ENCODE measurements around the gene TPSG1.

DNA sequence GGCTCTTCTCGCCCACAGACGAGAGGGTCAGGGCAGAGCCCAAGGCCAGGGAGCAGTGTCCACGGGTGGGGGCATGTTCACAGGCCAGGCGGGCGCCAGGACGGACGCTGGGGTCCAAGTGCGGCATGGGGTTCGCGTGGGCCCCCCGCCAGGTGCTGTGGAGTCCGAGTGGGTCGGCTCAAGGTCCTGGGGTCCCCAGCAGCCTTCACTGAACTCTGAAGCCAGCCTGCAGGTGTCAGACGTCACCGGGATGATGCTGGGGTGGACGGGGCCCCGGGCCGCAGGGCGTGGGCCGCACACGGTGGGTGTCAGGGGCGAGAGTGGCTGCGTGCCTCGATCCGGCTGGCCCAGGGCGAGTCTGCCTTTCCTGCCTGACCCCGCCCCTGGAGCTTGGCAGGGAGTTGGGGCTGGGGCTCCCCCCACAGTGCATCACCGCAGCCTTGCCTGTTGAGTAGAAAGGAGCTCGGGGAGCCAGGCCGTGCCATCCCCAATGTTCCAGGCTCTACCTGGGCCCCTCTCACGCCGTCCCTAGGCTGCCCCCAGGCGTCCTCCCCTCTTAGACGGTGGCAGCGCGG is 53.1 kb downstream of the TPSG1 start:
- TF ChIP-seq POLR2A (IDR thresholded peaks at IDR 0.05; ENCODE audit: low read depth, low read length) = no peak
- no peak for TF ChIP-seq EZH2 (IDR thresholded peaks at IDR 0.05; ENCODE audit: borderline replicate concordance, control insufficient read depth, low read depth, low read length)
- TF ChIP-seq TCF7 (IDR thresholded peaks at IDR 0.05; ENCODE audit: borderline replicate concordance) = no peak

Data from GM12878 (cell line).